ENCODE results near the gene TNFRSF14.
"Not testable (repeated sequence)": the region's sequence is repeated elsewhere in the genome, so short reads cannot be mapped to it uniquely, and the experiment has no call there.

TNFRSF14 gene

GRCh38 chr1:2546515-2547209 is 9.5 kb upstream of the TNFRSF14 start:
- Mint-ChIP-seq H3K4me3 (peak overlapping the region; percentile 88 to 92), H3K36me3 (ENCODE audit: insufficient read depth) (peaks cover 33% of the 10 kb centered on the region), H3K9me3 (no peaks in the 10 kb centered on the region), H3K27me3 (no peaks in the 10 kb centered on the region), H3K27ac (peak overlapping the region; percentile 94 to 98), H3K4me1 (ENCODE audit: low read depth in 2 of 2) (peaks cover 7 to 24% of the 10 kb centered on the region in 2 donors)
- peak; percentile 50 for ATAC-seq (replicated peaks)
- peak; percentile 77 to 80 (median 78) for DNase-seq

GRCh38 chr1:2547210-2548067 is 8.7 kb upstream of the TNFRSF14 start:
- Mint-ChIP-seq H3K27me3 (no peaks in the 10 kb centered on the region), H3K4me1 (ENCODE audit: low read depth in 2 of 2) (peaks cover 7 to 24% of the 10 kb centered on the region in 2 donors), H3K27ac (peak overlapping the region; percentile 94 to 98), H3K36me3 (ENCODE audit: insufficient read depth) (peaks cover 29% of the 10 kb centered on the region), H3K4me3 (peak overlapping the region; percentile 88 to 92), H3K9me3 (no peaks in the 10 kb centered on the region)
- DNase-seq (peak; percentile 54 to 57 (median 57)), ATAC-seq (replicated peaks) (peak; percentile 22)

DNA sequence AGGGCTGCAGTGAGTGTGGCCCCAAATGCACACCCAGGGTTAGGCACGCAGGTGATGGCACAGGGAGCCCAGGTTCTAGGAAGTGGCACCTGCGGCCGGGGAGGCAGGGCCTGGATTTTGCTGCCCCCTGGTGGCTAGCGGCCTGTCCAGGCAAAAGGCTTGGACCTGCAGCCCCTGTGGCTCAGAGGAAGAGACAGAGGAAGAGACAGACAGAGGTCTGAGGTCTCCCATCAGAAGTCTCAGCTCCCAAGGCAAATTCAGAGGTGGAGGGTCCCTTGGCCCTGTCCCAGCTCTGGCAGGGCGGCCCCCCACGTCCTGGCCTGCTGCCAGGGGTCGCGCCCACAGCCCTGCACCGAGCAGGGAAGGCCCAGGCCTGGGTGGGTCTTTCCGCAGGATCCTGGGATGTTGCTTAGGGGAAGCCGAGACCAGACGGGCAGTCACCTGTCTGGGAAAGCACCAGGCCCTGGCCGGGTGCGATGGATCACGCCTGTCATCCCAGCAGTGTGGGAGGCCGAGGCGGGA is 8.0 kb upstream of the TNFRSF14 start:
- H3K27ac Mint-ChIP-seq: peak overlapping the region; percentile 94 to 98
- DNase-seq (peak; percentile 77 to 81 (median 80)), ATAC-seq (replicated peaks) (peak; percentile 32)
- peaks cover 29% of the 10 kb centered on the region for H3K36me3 Mint-ChIP-seq (ENCODE audit: insufficient read depth)
- peaks cover 7 to 24% of the 10 kb centered on the region in 2 donors for H3K4me1 Mint-ChIP-seq (ENCODE audit: low read depth in 2 of 2)
- no peaks in the 10 kb centered on the region for H3K9me3 Mint-ChIP-seq
- H3K27me3 Mint-ChIP-seq: no peaks in the 10 kb centered on the region
- H3K4me3 Mint-ChIP-seq: peak overlapping the region; percentile 88 to 92

- Mint-ChIP-seq H3K4me1 (ENCODE audit: low read depth in 2 of 2) (peaks cover 16 to 30% of the 10 kb centered on the region in 2 donors), H3K4me3 (peak overlapping the region; percentile 88 to 92), H3K36me3 (ENCODE audit: insufficient read depth) (peaks cover 33% of the 10 kb centered on the region), H3K27ac (peak overlapping the region; percentile 94 to 98)
- H3K27me3 Mint-ChIP-seq; DNase-seq; ATAC-seq (replicated peaks); H3K9me3 Mint-ChIP-seq: not testable (repeated sequence)
These were observed 6.7 kb upstream of the TNFRSF14 start for GRCh38 chr1:2549367-2550029.

DNA sequence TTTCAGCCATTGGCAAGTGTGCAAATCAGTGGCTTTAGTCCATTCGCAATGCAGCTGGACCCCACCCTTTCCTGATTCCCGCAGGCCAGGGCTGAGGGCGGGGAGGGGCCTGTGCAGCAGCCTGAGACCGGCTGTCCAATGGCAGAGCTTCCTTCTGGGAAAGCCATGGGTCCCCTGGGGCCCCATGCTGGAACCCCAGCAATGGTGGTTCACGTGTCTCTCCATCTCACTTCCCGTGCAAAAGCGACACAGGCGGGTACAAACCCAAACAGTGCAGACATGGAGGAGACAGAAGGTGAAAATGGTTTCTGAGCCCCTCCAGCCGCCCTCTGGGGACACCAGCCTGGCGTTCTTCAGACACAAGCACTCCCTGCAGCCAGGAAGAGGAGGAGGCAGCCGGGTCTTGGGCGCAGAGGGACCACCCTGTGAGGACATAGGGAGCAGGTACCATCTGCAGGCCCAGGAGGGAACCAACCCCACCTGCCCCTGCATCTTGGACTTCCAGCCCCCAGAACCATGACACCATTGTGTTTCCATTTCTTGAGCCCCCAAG is 5.8 kb upstream of the TNFRSF14 start:
- H3K4me3 Mint-ChIP-seq: peak overlapping the region in 1 of 2 donors; percentile 48
- H3K4me1 Mint-ChIP-seq (ENCODE audit: low read depth in 2 of 2): peaks cover 23 to 36% of the 10 kb centered on the region in 2 donors
- H3K9me3 Mint-ChIP-seq; ATAC-seq (replicated peaks); DNase-seq; H3K27me3 Mint-ChIP-seq: not testable (repeated sequence)
- H3K27ac Mint-ChIP-seq: peak overlapping the region in 1 of 2 donors; percentile 94
- peaks cover 33% of the 10 kb centered on the region for H3K36me3 Mint-ChIP-seq (ENCODE audit: insufficient read depth)

- H3K27me3 Mint-ChIP-seq; H3K4me3 Mint-ChIP-seq; H3K9me3 Mint-ChIP-seq; DNase-seq; ATAC-seq (replicated peaks): not testable (repeated sequence)
- H3K4me1 Mint-ChIP-seq (ENCODE audit: low read depth in 2 of 2): peaks cover 34 to 42% of the 10 kb centered on the region in 2 donors
- H3K27ac Mint-ChIP-seq: peak overlapping the region in 1 of 2 donors; percentile 62
- H3K36me3 Mint-ChIP-seq (ENCODE audit: insufficient read depth): peaks cover 38% of the 10 kb centered on the region
These were observed 4.6 kb upstream of the TNFRSF14 start for GRCh38 chr1:2551544-2551943.

- H3K27me3 Mint-ChIP-seq: no peaks in the 10 kb centered on the region
- no peak for ATAC-seq (replicated peaks)
- no peaks in the 10 kb centered on the region for H3K9me3 Mint-ChIP-seq
- peak overlapping the region in 1 of 2 donors; percentile 62 for H3K27ac Mint-ChIP-seq
- H3K36me3 Mint-ChIP-seq (ENCODE audit: insufficient read depth): peaks cover 35% of the 10 kb centered on the region
- H3K4me3 Mint-ChIP-seq: no peak overlapping the region
- DNase-seq: no peak
- peaks cover 36 to 43% of the 10 kb centered on the region in 2 donors for H3K4me1 Mint-ChIP-seq (ENCODE audit: low read depth in 2 of 2)
These were observed 4.0 kb upstream of the TNFRSF14 start for GRCh38 chr1:2552189-2552588.

DNA sequence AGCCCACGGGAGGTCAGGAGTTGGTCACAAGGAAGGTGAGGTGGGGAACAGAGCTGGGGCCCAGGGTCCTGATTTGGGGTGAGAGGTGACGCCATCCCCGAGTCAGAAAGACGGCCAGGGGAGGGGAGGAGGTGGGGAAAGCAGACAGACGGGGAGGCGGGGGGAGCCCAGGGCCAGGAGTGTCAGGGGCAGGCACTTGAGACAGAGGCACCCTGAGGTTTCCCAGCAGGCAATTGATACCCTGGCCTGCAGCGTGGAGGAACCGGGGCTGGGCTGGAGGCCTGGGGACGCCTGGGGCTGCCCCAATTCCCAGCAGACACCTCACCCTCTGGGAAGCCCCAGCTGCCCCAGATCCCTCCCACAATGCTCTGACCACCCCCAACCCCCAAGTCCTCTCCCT is 3.1 kb upstream of the TNFRSF14 start:
- H3K4me3 Mint-ChIP-seq; H3K27ac Mint-ChIP-seq; H3K9me3 Mint-ChIP-seq; H3K27me3 Mint-ChIP-seq; DNase-seq; ATAC-seq (replicated peaks): not testable (repeated sequence)
- Mint-ChIP-seq H3K4me1 (ENCODE audit: low read depth in 2 of 2) (peaks cover 41 to 42% of the 10 kb centered on the region in 2 donors), H3K36me3 (ENCODE audit: insufficient read depth) (peaks cover 26% of the 10 kb centered on the region)

DNA sequence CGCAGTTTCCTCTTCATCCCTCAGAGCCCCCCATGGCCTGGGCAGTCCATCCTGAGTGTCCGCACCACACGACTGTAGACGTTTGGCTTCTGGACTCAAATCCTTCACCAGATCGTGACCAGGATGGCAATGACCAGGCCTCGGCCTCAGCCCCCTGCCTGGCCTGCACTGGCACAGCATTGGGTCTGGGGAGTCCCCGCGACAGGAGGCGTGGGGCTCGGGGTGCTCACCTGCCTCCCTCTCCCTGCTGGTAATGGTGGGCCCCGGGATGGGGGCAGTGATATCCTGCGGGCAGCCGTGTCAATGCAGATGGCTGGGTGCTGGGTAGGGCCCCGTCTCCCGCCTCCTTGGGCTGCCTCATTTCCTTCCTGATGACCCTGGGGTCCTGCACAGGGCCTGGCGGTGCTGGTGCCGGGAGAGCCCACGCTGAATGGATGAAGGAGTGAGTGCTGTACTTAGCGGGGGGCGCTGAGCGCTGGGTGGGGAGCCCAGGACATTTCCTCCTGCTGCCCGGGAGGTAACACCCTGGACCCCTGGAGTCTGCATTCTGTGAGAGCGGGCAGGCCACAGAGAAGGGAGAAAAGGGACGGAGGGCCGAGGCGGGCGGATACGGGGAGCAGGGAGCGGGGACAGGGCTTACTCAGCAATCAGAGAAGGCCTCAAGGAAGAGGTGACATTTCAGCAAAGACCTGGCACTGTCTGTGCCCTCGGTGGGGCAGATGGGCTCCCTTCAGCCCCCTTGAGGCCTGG is 2.1 kb upstream of the TNFRSF14 start:
- H3K4me3 Mint-ChIP-seq: peak overlapping the region; percentile 93 to 98
- peaks cover 39 to 43% of the 10 kb centered on the region in 2 donors for H3K4me1 Mint-ChIP-seq (ENCODE audit: low read depth in 2 of 2)
- H3K36me3 Mint-ChIP-seq (ENCODE audit: insufficient read depth): peaks cover 24% of the 10 kb centered on the region
- ATAC-seq (replicated peaks) (no peak), DNase-seq (no peak)
- peak overlapping the region; percentile 96 to 99 for H3K27ac Mint-ChIP-seq
- H3K9me3 Mint-ChIP-seq: no peaks in the 10 kb centered on the region
- H3K27me3 Mint-ChIP-seq: no peaks in the 10 kb centered on the region

DNA sequence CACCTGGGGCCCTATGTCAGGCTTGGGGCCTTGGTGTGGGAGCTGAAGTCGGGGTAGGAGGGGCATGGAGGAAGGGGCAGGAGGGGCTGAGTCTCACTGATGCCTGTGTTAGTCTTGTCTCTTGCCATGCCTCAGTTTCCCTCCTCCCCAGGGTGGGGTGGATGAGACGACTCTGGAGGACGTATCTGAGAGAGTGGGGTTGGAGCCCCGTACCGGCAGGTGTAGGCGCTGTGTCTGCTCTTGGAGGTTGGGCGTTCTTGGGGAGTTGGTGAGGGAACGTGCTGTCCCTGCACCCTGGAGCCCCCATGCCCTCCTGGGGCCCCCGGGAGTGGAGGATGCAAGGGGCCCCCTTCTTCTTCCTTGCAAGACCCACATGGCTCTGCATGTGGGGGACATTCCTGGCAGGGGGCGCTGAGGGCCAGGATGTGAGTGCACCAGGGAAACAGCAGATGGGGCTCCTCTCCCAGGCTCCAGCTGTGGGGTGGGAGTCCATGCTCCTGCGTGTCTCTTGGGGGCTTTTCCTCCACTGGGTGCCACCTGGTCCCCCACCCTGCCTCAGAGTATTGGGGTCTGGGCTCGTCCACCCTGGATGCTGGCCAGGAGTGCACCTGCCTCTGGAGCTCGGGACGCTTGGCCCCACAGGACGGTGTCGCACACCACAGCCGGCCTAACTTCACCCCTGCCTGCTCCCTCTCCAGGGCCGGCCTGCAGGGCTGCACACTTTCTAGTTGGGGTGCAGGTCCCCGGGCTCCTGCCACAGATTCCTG is 1.4 kb upstream of the TNFRSF14 start:
- Mint-ChIP-seq H3K9me3 (no peaks in the 10 kb centered on the region), H3K4me3 (peak overlapping the region; percentile 93 to 98), H3K27me3 (no peaks in the 10 kb centered on the region), H3K27ac (peak overlapping the region; percentile 96 to 99), H3K36me3 (ENCODE audit: insufficient read depth) (peaks cover 31% of the 10 kb centered on the region), H3K4me1 (ENCODE audit: low read depth in 2 of 2) (peaks cover 38 to 41% of the 10 kb centered on the region in 2 donors)
- ATAC-seq (replicated peaks) (no peak), DNase-seq (peak in 2 of 3 experiments; percentile 27 to 38)

GRCh38 chr1:2555634-2556276 is 416 bp upstream of the TNFRSF14 start:
- Mint-ChIP-seq H3K4me1 (ENCODE audit: low read depth in 2 of 2) (peaks cover 38 to 43% of the 10 kb centered on the region in 2 donors), H3K36me3 (ENCODE audit: insufficient read depth) (peaks cover 33% of the 10 kb centered on the region), H3K27me3 (no peaks in the 10 kb centered on the region)

More at GRCh38 chr1:2555634-2556276, 416 bp upstream of the TNFRSF14 start:
- H3K9me3 Mint-ChIP-seq: no peaks in the 10 kb centered on the region
- peak overlapping the region; percentile 93 to 98 for H3K4me3 Mint-ChIP-seq
- ATAC-seq (replicated peaks) (peak; percentile 64), DNase-seq (peak; percentile 67 to 70 (median 68))
- H3K27ac Mint-ChIP-seq: peak overlapping the region; percentile 96 to 99

All from effector memory CD8-positive, alpha-beta T cell (primary cell).